Right atrium auricular region (tissue), 2 donors: Measurements from ENCODE around the gene IL26. TPM values are rescaled to one million over a fixed set of nuclear protein-coding genes. Genes with fewer than 3 reads are reported as not detected.
"Not testable (repeated sequence)": the region's sequence is repeated elsewhere in the genome, so short reads cannot be mapped to it uniquely, and the experiment has no call there.

Source experiments
- DNase-seq: peaks from one replicate; pipeline ENCODE4 v3.0.0-alpha.2; 2019; ENCODE audit warnings: low spot score
- H3K27ac ChIP-seq, 2 donors: fragments of 200-600 bp; sonication (generic); 1 replicate in 1 of 2; 2 replicates in 1 of 2; pipeline ENCODE4 v1.5.1; 2016 to 2019
- H3K27me3 ChIP-seq, 2 donors: fragments of 200-600 bp; sonication (generic); one replicate each; pipeline versions ENCODE4 v1.5.1 to v1.6.0; 2017 to 2019
- H3K36me3 ChIP-seq: fragments of 200-600 bp; sonication (generic); one replicate; pipeline ENCODE4 v1.5.1; 2016
- H3K4me1 ChIP-seq, 2 donors: fragments of 200-600 bp; sonication (generic); one replicate each; pipeline versions ENCODE4 v1.5.1 to v1.6.0; 2017 to 2019
- H3K4me3 ChIP-seq, 2 donors: fragments of 200-600 bp; sonication (generic); 1 replicate in 1 of 2; 2 replicates in 1 of 2; pipeline ENCODE4 v1.5.1; 2017 to 2019; ENCODE audit warnings: mild to moderate bottlenecking in 1 of 2, moderate library complexity in 1 of 2
- H3K9me3 ChIP-seq, 2 donors: fragments of 200-600 bp; sonication (generic); one replicate each; pipeline ENCODE4 v1.5.1; 2019
- total RNA-seq, 2 donors: library from RNA; depleted of rRNA; stranded (reverse); fragments of >200 nt; gene quantifications; one replicate each; pipeline ENCODE4 v1.1.0, GENCODE V29; 2016
- TF ChIP-seq, protein P1 (sequence below), 2 donors: fragments of 200-600 bp; sonication (generic); IDR thresholded peaks; one replicate each; pipeline ENCODE4 v1.5.1; 2019; ENCODE audit warnings: antibody characterized with exemption in 2 of 2

The IL26 gene
- total RNA-seq, 2 donors from 2014 or later, result not detected

DNA sequence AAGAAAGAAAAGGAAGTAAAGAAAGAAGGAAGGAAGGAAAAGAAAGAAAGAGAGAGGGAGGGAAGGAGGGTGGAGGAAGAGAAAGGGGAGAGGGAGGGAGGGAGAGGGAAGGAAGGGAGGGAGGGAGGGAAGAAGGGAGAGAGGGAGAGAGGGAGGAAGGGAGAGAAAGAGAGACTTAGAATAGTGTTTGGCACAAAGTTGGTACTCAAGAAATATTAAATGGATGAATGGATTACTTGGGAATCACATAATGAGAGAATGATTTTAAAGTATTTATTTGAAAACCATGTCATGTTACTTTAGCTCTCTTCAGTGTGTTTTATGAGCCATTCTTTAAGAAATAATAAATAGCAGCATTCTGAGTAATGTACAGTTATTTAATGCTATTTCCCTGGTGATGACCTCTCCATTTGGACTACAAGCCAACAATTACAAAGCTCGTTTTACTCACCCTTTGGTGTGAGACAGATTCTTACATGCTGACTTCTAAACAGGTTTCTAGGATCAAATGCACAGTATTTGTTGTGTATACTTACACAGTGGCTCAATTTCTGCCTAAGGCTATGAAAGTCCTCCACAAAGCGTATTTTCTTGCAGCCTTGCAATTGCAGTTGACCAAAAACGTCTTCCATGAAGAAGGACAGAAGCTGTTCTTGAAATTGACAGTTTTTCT, 861 bp downstream of the IL26 start:
- Histone ChIP-seq H3K9me3 (no peaks in the 10 kb centered on the region), H3K27me3 (no peaks in the 10 kb centered on the region), H3K36me3 (no peaks in the 10 kb centered on the region), H3K27ac (no peak overlapping the region), H3K4me3 (no peak overlapping the region), H3K4me1 (peaks cover 0 to 3% of the 10 kb centered on the region in 2 donors)
- no peak for DNase-seq
- TF ChIP-seq, protein P1, sequence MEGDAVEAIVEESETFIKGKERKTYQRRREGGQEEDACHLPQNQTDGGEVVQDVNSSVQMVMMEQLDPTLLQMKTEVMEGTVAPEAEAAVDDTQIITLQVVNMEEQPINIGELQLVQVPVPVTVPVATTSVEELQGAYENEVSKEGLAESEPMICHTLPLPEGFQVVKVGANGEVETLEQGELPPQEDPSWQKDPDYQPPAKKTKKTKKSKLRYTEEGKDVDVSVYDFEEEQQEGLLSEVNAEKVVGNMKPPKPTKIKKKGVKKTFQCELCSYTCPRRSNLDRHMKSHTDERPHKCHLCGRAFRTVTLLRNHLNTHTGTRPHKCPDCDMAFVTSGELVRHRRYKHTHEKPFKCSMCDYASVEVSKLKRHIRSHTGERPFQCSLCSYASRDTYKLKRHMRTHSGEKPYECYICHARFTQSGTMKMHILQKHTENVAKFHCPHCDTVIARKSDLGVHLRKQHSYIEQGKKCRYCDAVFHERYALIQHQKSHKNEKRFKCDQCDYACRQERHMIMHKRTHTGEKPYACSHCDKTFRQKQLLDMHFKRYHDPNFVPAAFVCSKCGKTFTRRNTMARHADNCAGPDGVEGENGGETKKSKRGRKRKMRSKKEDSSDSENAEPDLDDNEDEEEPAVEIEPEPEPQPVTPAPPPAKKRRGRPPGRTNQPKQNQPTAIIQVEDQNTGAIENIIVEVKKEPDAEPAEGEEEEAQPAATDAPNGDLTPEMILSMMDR (IDR thresholded peaks at IDR 0.05), result no peak

DNA sequence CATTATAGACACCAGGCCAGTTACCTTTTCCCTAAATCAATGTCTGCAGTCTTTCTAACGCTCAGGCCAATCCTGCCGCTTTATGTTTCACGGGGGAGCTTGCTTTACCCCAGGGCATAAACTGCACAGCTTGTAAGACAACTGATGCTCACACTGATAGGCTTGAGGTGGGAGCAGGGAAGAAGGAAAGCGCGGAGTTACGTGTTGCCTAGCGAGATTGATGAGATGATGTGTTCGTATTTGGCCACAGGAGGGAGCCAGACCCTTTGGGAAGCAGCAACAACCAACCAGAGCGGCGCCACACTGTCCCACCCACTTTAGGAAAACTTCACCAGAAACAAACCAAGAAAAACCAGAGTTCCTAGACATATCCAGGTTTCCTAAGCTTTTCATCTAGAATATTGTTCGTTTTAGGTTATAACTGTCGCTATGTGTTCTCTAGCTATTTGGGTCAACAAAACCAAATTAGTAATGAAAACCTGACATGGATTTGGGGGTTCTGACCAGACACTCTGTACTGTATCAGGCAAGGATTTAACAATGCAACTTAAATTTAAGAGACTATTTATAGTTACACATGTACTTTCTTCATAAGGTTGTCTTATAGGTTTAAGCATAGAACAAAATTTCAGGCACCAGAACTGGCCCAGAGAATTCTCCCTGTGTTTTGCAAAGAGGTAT, 2.4 kb downstream of the IL26 start:
- DNase-seq, result peak; percentile 85
- no peaks in the 10 kb centered on the region for H3K9me3 ChIP-seq
- H3K4me3 ChIP-seq, result no peak overlapping the region
- H3K27me3 ChIP-seq, result no peaks in the 10 kb centered on the region
- H3K4me1 ChIP-seq, result peaks cover 0 to 3% of the 10 kb centered on the region in 2 donors
- TF ChIP-seq, protein P1 (IDR thresholded peaks at IDR 0.05), result peak; percentile 32 to 89
- no peak overlapping the region for H3K27ac ChIP-seq
- no peaks in the 10 kb centered on the region for H3K36me3 ChIP-seq

DNA sequence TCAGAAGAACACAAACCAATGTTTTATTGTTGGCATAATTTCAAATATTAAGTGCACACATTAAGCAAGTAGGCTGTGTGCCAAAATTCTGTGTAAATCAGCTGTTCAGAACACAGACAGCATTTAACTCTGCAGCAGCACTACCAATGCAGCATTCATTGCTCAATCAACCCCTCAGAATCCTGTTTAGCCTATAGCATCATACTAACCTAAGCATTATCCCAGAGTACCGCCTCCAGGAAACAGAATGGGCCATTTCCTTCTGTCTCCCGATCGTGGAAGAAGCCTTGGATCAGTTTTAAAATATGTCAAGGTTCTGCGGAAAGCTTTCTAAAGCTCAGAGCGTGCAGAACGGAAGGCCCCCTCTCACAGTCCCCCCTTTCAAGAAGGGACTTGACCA, 3.3 kb downstream of the IL26 start:
- DNase-seq, result no peak
- Histone ChIP-seq H3K36me3 (no peaks in the 10 kb centered on the region), H3K4me1 (peaks cover 0 to 3% of the 10 kb centered on the region in 2 donors), H3K4me3 (no peak overlapping the region), H3K27ac (no peak overlapping the region), H3K27me3 (no peaks in the 10 kb centered on the region), H3K9me3 (no peaks in the 10 kb centered on the region)
- TF ChIP-seq, protein P1 (IDR thresholded peaks at IDR 0.05), result no peak

DNA sequence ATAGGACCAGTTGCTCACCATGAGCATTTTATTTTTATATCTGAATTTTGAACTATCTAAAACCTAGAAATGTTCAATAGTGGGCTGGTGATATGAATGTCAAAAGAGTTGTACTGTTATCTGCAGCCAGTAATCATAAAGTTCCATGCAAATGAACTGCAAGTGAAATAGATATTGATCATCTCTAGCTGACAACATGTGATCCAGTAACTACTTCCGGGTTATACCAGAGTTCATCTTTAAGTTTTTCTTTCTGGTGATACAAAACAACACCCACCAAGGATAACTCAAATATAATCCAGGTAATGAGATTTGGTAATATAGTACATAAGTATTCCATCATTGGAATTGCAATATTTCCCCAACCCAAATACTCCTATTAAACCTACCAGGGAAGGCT, 4.1 kb downstream of the IL26 start:
- Histone ChIP-seq H3K4me3 (no peak overlapping the region), H3K9me3 (no peaks in the 10 kb centered on the region), H3K4me1 (peaks cover 0 to 3% of the 10 kb centered on the region in 2 donors), H3K27me3 (no peaks in the 10 kb centered on the region), H3K27ac (no peak overlapping the region), H3K36me3 (no peaks in the 10 kb centered on the region)
- no peak for DNase-seq
- TF ChIP-seq, protein P1 (IDR thresholded peaks at IDR 0.05), result no peak

DNA sequence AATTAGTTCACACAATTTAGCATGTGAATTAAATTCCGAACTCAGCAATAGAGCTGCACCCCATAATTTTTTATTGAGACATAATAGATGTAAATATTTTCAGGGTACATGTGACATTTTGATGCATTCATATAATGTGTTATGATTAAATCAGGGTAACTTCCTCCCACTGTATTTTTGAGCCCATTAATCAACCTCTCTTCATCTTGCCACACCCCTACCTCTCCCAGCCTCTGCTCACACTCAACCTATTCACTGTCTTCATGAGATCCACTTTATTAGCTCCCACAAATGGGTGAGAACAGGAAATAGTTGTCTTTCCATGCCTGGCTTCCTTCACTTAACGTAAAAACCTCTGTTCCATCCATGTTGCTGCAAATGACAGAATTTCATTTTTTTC, 14.7 kb downstream of the IL26 start:
- no peaks in the 10 kb centered on the region for H3K36me3 ChIP-seq
- H3K4me3 ChIP-seq, result no peak overlapping the region
- H3K27me3 ChIP-seq, result no peaks in the 10 kb centered on the region
- DNase-seq, result no peak
- H3K27ac ChIP-seq, result no peak overlapping the region
- TF ChIP-seq, protein P1 (IDR thresholded peaks at IDR 0.05), result no peak
- no peaks in the 10 kb centered on the region for H3K4me1 ChIP-seq
- H3K9me3 ChIP-seq, result no peaks in the 10 kb centered on the region

DNA sequence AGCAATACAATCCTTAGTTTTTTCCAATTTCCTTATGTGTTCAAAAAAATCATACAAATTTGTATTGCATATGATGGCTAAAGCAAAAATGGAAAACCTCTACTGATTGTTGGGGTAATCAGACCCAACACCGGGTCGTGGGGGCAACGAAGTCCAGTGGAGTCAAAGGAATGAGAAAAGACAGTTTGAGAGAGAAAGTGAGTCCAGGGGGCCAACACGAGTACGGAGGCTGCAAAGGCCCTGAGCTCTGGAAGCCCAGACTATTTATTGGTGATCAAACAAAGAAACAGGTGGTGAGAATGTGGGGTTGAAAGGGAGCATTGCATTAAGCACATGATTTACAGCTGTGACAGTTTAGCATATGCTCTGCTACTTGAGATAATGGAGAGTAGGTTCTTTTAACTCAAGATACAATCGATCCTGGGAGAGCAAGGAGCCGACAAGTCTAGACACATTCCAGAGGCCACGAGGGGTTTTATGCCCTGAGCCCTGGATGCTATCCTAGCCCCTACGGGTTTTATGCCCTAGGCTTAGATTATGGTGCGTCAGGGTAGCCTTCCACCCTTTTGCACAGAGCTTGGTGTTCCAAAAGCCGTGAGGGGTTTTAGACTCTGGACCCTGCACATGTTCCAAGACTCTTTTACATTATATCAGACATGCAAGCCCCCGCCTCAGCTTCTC, 16.4 kb downstream of the IL26 start:
- not testable (repeated sequence) for H3K36me3 ChIP-seq, H3K27ac ChIP-seq, H3K27me3 ChIP-seq, H3K4me3 ChIP-seq, H3K9me3 ChIP-seq, H3K4me1 ChIP-seq, DNase-seq
